ENCODE results near the gene SLC15A4.

The SLC15A4 gene

GRCh38 chr12:128754275-128754674 lies 69.5 kb downstream of the SLC15A4 start:
- DNase-seq (ENCODE audit: low spot score): no peak

GRCh38 chr12:128753438-128753837 lies 70.3 kb downstream of the SLC15A4 start:
- DNase-seq (ENCODE audit: low spot score): no peak

- no peak for DNase-seq (ENCODE audit: low spot score)
These were observed 71.4 kb downstream of the SLC15A4 start for GRCh38 chr12:128752386-128752785.

- no peak for DNase-seq (ENCODE audit: low spot score)
These were observed 76.3 kb downstream of the SLC15A4 start for GRCh38 chr12:128747441-128747840.

- DNase-seq (ENCODE audit: low spot score): no peak
These were observed 77.7 kb downstream of the SLC15A4 start for GRCh38 chr12:128745772-128746689.

- DNase-seq (ENCODE audit: low spot score): no peak
These were observed 79.8 kb downstream of the SLC15A4 start for GRCh38 chr12:128743916-128744315.

Data from globus pallidus (tissue), 1 donor.